Measurements from ENCODE around the gene ETV6. TPM values are rescaled to one million over a fixed set of nuclear protein-coding genes. Genes with fewer than 3 reads are reported as not detected.

ETV6 gene
- total and polyA plus RNA-seq, 2 of the 8 experiments (the other 6 are each of a cell fraction or from before 2014, with no cell fraction given), result 5.5 to 23.9 TPM

- TF ChIP-seq TAF1 (IDR thresholded peaks at IDR 0.05; ENCODE audit: low read depth, low read length) (no peak), TEAD4 (IDR thresholded peaks at IDR 0.05; ENCODE audit: low read depth, low read length) (no peak), NANOG (IDR thresholded peaks at IDR 0.05; ENCODE audit: insufficient read depth, low read depth, low read length, poor library complexity, severe bottlenecking) (no peak), SIX5 (IDR thresholded peaks at IDR 0.05; ENCODE audit: low read depth, low read length) (no peak), NRF1 (IDR thresholded peaks at IDR 0.05; ENCODE audit: low read depth, low read length) (no peak), BRCA1 (IDR thresholded peaks at IDR 0.05; ENCODE audit: low read depth, low read length) (no peak)
Measured at GRCh38 chr12:11894890-11895289, 245.4 kb downstream of the ETV6 start (continued).

Measured in H1 (cell line).